Chondrocyte (in vitro differentiated cells): Measurements from ENCODE around the gene CACNA1C. TPM values are rescaled to one million over a fixed set of nuclear protein-coding genes. Genes with fewer than 3 reads are reported as not detected.

Source experiments
- DNase-seq: peaks from one replicate; pipeline ENCODE4 v3.0.0; 2021; ENCODE audit warnings: mixed read lengths, low spot score
- H3K27ac Mint-ChIP-seq: one replicate; pipeline ENCODE4 v1.8.0; 2021; ENCODE audit warnings: mild to moderate bottlenecking, moderate library complexity, mixed read lengths; ENCODE audit not compliant: unreplicated experiment
- H3K27me3 Mint-ChIP-seq: 2 replicates; pipeline ENCODE4 v1.8.0; 2021; ENCODE audit warnings: low read depth, mixed read lengths
- H3K36me3 Mint-ChIP-seq: 2 replicates; pipeline ENCODE4 v1.8.0; 2021; ENCODE audit warnings: low read depth, mixed read lengths
- H3K4me1 Mint-ChIP-seq: 2 replicates; pipeline ENCODE4 v1.8.0; 2021; ENCODE audit warnings: low read depth, mild to moderate bottlenecking, mixed read lengths
- H3K4me3 Mint-ChIP-seq: one replicate; pipeline ENCODE4 v1.8.0; 2021; ENCODE audit warnings: mild to moderate bottlenecking, moderate library complexity, mixed read lengths; ENCODE audit not compliant: unreplicated experiment
- H3K9me3 Mint-ChIP-seq: 2 replicates; pipeline ENCODE4 v1.8.0; 2021; ENCODE audit warnings: low read depth, mixed read lengths
- CTCF ChIP-seq: fragments of 200-600 bp; sonication (generic); IDR thresholded peaks from 2 replicates; pipeline ENCODE4 v1.5.0; 2021; ENCODE audit warnings: antibody characterized with exemption, mild to moderate bottlenecking, moderate library complexity
- total RNA-seq: library from RNA; stranded (reverse); gene quantifications from 3 replicates; pipeline ENCODE4 v1.2.1, GENCODE V29; 2021

CACNA1C gene
- total RNA-seq, 1 donor from 2014 or later: 27.0 TPM

GRCh38 chr12:2610358-2610757 is 557.6 kb downstream of the CACNA1C start:
- Mint-ChIP-seq H3K9me3 (no peaks in the 10 kb centered on the region), H3K36me3 (peaks cover 42% of the 10 kb centered on the region), H3K4me3 (no peak overlapping the region), H3K27me3 (no peaks in the 10 kb centered on the region), H3K4me1 (peaks cover 52% of the 10 kb centered on the region), H3K27ac (peak overlapping the region; percentile 5)
- DNase-seq: no peak
- no peak for TF ChIP-seq CTCF

- Mint-ChIP-seq H3K9me3 (no peaks in the 10 kb centered on the region), H3K4me1 (peaks cover 65% of the 10 kb centered on the region), H3K27me3 (no peaks in the 10 kb centered on the region), H3K27ac (peak overlapping the region; percentile 100), H3K36me3 (peaks cover 23% of the 10 kb centered on the region), H3K4me3 (peak overlapping the region; percentile 54)
- DNase-seq: peak; percentile 92
- no peak for TF ChIP-seq CTCF
These were observed 560.7 kb downstream of the CACNA1C start for GRCh38 chr12:2613326-2614073.

GRCh38 chr12:2614341-2614740 is 561.6 kb downstream of the CACNA1C start:
- Mint-ChIP-seq H3K36me3 (peaks cover 18% of the 10 kb centered on the region), H3K9me3 (no peaks in the 10 kb centered on the region), H3K27ac (peak overlapping the region; percentile 100), H3K4me1 (peaks cover 58% of the 10 kb centered on the region), H3K27me3 (no peaks in the 10 kb centered on the region), H3K4me3 (peak overlapping the region; percentile 51)
- DNase-seq: no peak
- TF ChIP-seq CTCF: no peak

GRCh38 chr12:2615665-2616402 is 563.0 kb downstream of the CACNA1C start:
- Mint-ChIP-seq H3K27ac (peak overlapping the region; percentile 100), H3K27me3 (no peaks in the 10 kb centered on the region), H3K9me3 (no peaks in the 10 kb centered on the region), H3K4me1 (peaks cover 52% of the 10 kb centered on the region), H3K4me3 (no peak overlapping the region), H3K36me3 (peaks cover 19% of the 10 kb centered on the region)
- DNase-seq: no peak
- TF ChIP-seq CTCF: no peak

- H3K27me3 Mint-ChIP-seq: no peaks in the 10 kb centered on the region
- H3K27ac Mint-ChIP-seq: no peak overlapping the region
- H3K9me3 Mint-ChIP-seq: no peaks in the 10 kb centered on the region
- peaks cover 25% of the 10 kb centered on the region for H3K36me3 Mint-ChIP-seq
- DNase-seq: no peak
- H3K4me3 Mint-ChIP-seq: no peak overlapping the region
- peaks cover 51% of the 10 kb centered on the region for H3K4me1 Mint-ChIP-seq
- TF ChIP-seq CTCF: no peak
These were observed 564.0 kb downstream of the CACNA1C start for GRCh38 chr12:2616763-2617162.
